ENCODE data around the gene CHPF2.

Gene CHPF2

GRCh38 chr7:151197932-151198331 lies 34.4 kb upstream of the CHPF2 start:
- no peak overlapping the region for H3K27ac ChIP-seq
- POLR2A ChIA-PET (ENCODE audit: low non-redundant PET) = no interaction called here
- no peak for TF ChIP-seq CTCF (conservative IDR thresholded peaks at IDR 0.05; ENCODE audit: low read depth)
- DNase-seq (ENCODE audit: low spot score) = no peak
- CTCF ChIA-PET = no interaction called here

GRCh38 chr7:151198945-151199848 lies 33.1 kb upstream of the CHPF2 start:
- no peak for TF ChIP-seq CTCF (conservative IDR thresholded peaks at IDR 0.05; ENCODE audit: low read depth)
- no peak overlapping the region for H3K27ac ChIP-seq
- CTCF ChIA-PET = no interaction called here
- POLR2A ChIA-PET (ENCODE audit: low non-redundant PET) = no interaction called here
- DNase-seq (ENCODE audit: low spot score) = no peak

- DNase-seq (ENCODE audit: low spot score) = no peak
- no peak overlapping the region for H3K27ac ChIP-seq
- CTCF ChIA-PET = no interaction called here
Measured at GRCh38 chr7:151201344-151201743, 30.9 kb upstream of the CHPF2 start.

GRCh38 chr7:151201751-151202150 lies 30.5 kb upstream of the CHPF2 start:
- ChIA-PET POLR2A (ENCODE audit: low non-redundant PET) (no interaction called here), CTCF (no interaction called here)
- no peak for TF ChIP-seq CTCF (conservative IDR thresholded peaks at IDR 0.05; ENCODE audit: low read depth)

More at GRCh38 chr7:151201344-151201743, 30.9 kb upstream of the CHPF2 start:
- POLR2A ChIA-PET (ENCODE audit: low non-redundant PET) = no interaction called here
- no peak for TF ChIP-seq CTCF (conservative IDR thresholded peaks at IDR 0.05; ENCODE audit: low read depth)

GRCh38 chr7:151202836-151203235 lies 29.4 kb upstream of the CHPF2 start:
- DNase-seq (ENCODE audit: low spot score) = no peak
- ChIA-PET CTCF (no interaction called here), POLR2A (ENCODE audit: low non-redundant PET) (no interaction called here)
- TF ChIP-seq CTCF (conservative IDR thresholded peaks at IDR 0.05; ENCODE audit: low read depth) = no peak
- no peak overlapping the region for H3K27ac ChIP-seq

More at GRCh38 chr7:151201751-151202150, 30.5 kb upstream of the CHPF2 start:
- no peak for DNase-seq (ENCODE audit: low spot score)
- no peak overlapping the region for H3K27ac ChIP-seq

GRCh38 chr7:151204383-151205032 lies 27.8 kb upstream of the CHPF2 start:
- ChIA-PET POLR2A (ENCODE audit: low non-redundant PET) (no interaction called here), CTCF (interaction anchor here (0.6 kb wide), 1 partner anchor 100 kb away, joined by 4 read pairs; no protein-coding TSS in a partner anchor)
- TF ChIP-seq CTCF (conservative IDR thresholded peaks at IDR 0.05; ENCODE audit: low read depth) = no peak
- no peak for DNase-seq (ENCODE audit: low spot score)
- H3K27ac ChIP-seq = no peak overlapping the region

Measured in RWPE1 (cell line).